OCI-LY7 (cell line): ENCODE measurements around the gene KREMEN1. TPM values are rescaled to one million over a fixed set of nuclear protein-coding genes. Genes with fewer than 3 reads are reported as not detected.

Experiments
- BruUV-seq: library from RNA; stranded (reverse); fragments of 400-500 nt; replicated peaks from 2 replicates; lab custom pipeline; 2021; lab: Mats Ljungman, UMichigan
- CTCF ChIA-PET: fragments of 300-600 bp; sonication (Branson Sonifier 250); formaldehyde crosslinking; loops from one replicate; lab custom pipeline; 2022; ENCODE audit warnings: antibody characterized with exemption; ENCODE audit not compliant: unreplicated experiment; lab: Charles Lee
- POLR2A ChIA-PET: fragments of 300-600 bp; sonication (Branson Sonifier 250); formaldehyde crosslinking; loops from one replicate; lab custom pipeline; 2022; ENCODE audit warnings: antibody characterized with exemption; lab: Charles Lee
- DNase-seq: peaks from one replicate; pipeline ENCODE4 v3.0.0-alpha.2; 2015; ENCODE audit warnings: low spot score
- H2AFZ ChIP-seq: fragments of 200-600 bp; sonication (generic), shearing (Covaris generic); 2 replicates; pipeline ENCODE4 v1.6.1; 2014; ENCODE audit warnings: mild to moderate bottlenecking, antibody characterized with exemption, low read length, moderate library complexity
- H3K27ac ChIP-seq: fragments of 200-600 bp; sonication (generic); 2 replicates; pipeline ENCODE4 v1.5.1; 2014; ENCODE audit warnings: mixed run types, low read depth, mild to moderate bottlenecking, moderate library complexity, low read length, inconsistent platforms; ENCODE audit not compliant: poor library complexity, severe bottlenecking
- H3K36me3 ChIP-seq: fragments of 200-600 bp; sonication (generic); 2 replicates; pipeline ENCODE4 v1.6.1; 2014; ENCODE audit warnings: mild to moderate bottlenecking, antibody characterized with exemption, low read length, moderate library complexity, mixed read lengths; ENCODE audit not compliant: insufficient read depth
- H3K4me1 ChIP-seq: fragments of 200-600 bp; sonication (generic); 2 replicates; pipeline ENCODE4 v1.5.1; 2014; ENCODE audit warnings: mild to moderate bottlenecking, low read length; ENCODE audit not compliant: insufficient read depth, poor library complexity, severe bottlenecking
- H3K4me2 ChIP-seq: fragments of 200-600 bp; sonication (generic); 2 replicates; pipeline ENCODE4 v1.6.1; 2014; ENCODE audit warnings: mild to moderate bottlenecking, low read length
- H3K4me3 ChIP-seq: fragments of 200-600 bp; sonication (generic); 2 replicates; pipeline ENCODE4 v1.5.1; 2014; ENCODE audit warnings: mild to moderate bottlenecking, low read depth, low read length; ENCODE audit not compliant: poor library complexity, severe bottlenecking
- H3K79me2 ChIP-seq: fragments of 200-600 bp; sonication (generic); 2 replicates; pipeline ENCODE4 v1.6.1; 2016; ENCODE audit warnings: low read depth, mild to moderate bottlenecking, low read length, moderate library complexity, mixed read lengths; ENCODE audit not compliant: insufficient read depth
- H3K9me2 ChIP-seq: fragments of 200-600 bp; sonication (generic); 2 replicates; pipeline ENCODE4 v1.6.1; 2016; ENCODE audit warnings: mild to moderate bottlenecking, low read length, mixed read lengths; ENCODE audit not compliant: insufficient read depth
- H3K9me3 ChIP-seq: fragments of 200-600 bp; sonication (generic); 2 replicates; pipeline ENCODE4 v1.6.1; 2014; ENCODE audit warnings: mild to moderate bottlenecking, mixed run types, low read length, mixed read lengths
- H4K20me1 ChIP-seq: fragments of 200-600 bp; sonication (generic); 2 replicates; pipeline ENCODE4 v1.6.1; 2014; ENCODE audit warnings: mild to moderate bottlenecking, antibody characterized with exemption, low read length, moderate library complexity, mixed read lengths; ENCODE audit not compliant: insufficient read depth
- CTCF ChIP-seq: fragments of 200-600 bp; sonication (generic); conservative IDR thresholded peaks from 2 replicates; pipeline ENCODE4 v1.5.1; 2014; ENCODE audit warnings: mild to moderate bottlenecking, antibody characterized with exemption, low read length, moderate library complexity, mixed read lengths
- EZH2phosphoT487 ChIP-seq: fragments of 200-600 bp; sonication (generic); IDR thresholded peaks from 2 replicates; pipeline ENCODE4 v1.6.1; 2018; ENCODE audit warnings: low read depth, borderline replicate concordance, mild to moderate bottlenecking, mixed run types, antibody characterized with exemption, low read length, moderate library complexity, mixed read lengths
- intact Hi-C: fragments of 100-400 bp; cut with micrococcal nuclease; formaldehyde crosslinking; loops from one replicate; pipeline ENCODE4 v1.10.0; 2022; ENCODE audit not compliant: unreplicated experiment
- total RNA-seq, 2 experiments: library from RNA; depleted of rRNA in 1 of 2; stranded (reverse); fragments of >200 nt in 1 of 2; shearing (Covaris generic) in 1 of 2; gene quantifications; 2 replicates each; pipeline ENCODE4 v1.2.3, GENCODE V29; 2014 to 2022

KREMEN1 gene
- total RNA-seq, 2 experiments from 2014 or later, result not detected

GRCh38 chr22:29073618-29074275 is 912 bp downstream of the KREMEN1 start:
- H3K9me3 ChIP-seq, result no peaks in the 10 kb centered on the region
- BruUV-seq, result no TSS peak
- no peak overlapping the region for H3K4me3 ChIP-seq
- no peak overlapping the region for H2AFZ ChIP-seq
- H4K20me1 ChIP-seq, result no peaks in the 10 kb centered on the region
- DNase-seq, result no peak
- H3K36me3 ChIP-seq, result no peaks in the 10 kb centered on the region
- H3K27ac ChIP-seq, result no peak overlapping the region
- no peak overlapping the region for H3K4me2 ChIP-seq
- intact Hi-C loops, result no loop called here
- no peaks in the 10 kb centered on the region for H3K79me2 ChIP-seq
- no peaks in the 10 kb centered on the region for H3K9me2 ChIP-seq
- TF ChIP-seq CTCF (no peak), EZH2phosphoT487 (no peak)
- H3K4me1 ChIP-seq, result no peaks in the 10 kb centered on the region
- POLR2A ChIA-PET, result no interaction called here
- CTCF ChIA-PET, result no interaction called here

DNA sequence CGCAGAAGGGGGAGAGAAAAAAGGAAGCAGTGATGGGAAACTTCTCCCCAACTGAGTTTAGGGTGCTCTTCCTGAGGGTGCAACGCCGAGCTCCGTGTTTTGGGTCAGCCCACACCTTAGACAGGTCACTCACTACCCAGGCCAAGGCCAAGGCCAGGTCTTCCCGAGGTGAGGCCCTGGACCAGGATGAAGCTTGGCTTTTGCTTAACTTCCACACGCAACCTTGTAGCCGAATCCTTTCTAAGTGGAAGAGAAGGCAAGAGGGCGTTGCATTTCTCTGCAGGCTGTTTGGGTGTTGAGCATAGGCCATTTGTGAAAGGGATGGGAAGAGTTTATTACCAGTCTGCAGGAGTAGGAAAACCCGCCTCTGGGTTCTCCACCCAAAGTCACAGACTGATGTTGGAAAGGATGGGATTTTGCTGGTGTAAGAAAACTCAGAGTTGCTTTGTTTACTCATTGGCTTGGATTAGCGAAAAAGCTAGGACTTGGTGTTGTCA is 1.5 kb downstream of the KREMEN1 start:
- intact Hi-C loops, result no loop called here
- Histone ChIP-seq H4K20me1 (no peaks in the 10 kb centered on the region), H3K79me2 (no peaks in the 10 kb centered on the region), H3K36me3 (no peaks in the 10 kb centered on the region), H2AFZ (no peak overlapping the region), H3K4me2 (no peak overlapping the region), H3K4me1 (no peaks in the 10 kb centered on the region), H3K4me3 (no peak overlapping the region), H3K27ac (no peak overlapping the region), H3K9me3 (no peaks in the 10 kb centered on the region), H3K9me2 (no peaks in the 10 kb centered on the region)
- DNase-seq, result no peak
- BruUV-seq, result no TSS peak
- TF ChIP-seq EZH2phosphoT487 (no peak), CTCF (no peak)
- CTCF ChIA-PET, result no interaction called here
- POLR2A ChIA-PET, result no interaction called here
